ENCODE measurements around the gene PER2. TPM values are rescaled to one million over a fixed set of nuclear protein-coding genes. Genes with fewer than 3 reads are reported as not detected.

PER2 gene
- total RNA-seq, 1 donor from 2014 or later, result 14.0 TPM

DNA sequence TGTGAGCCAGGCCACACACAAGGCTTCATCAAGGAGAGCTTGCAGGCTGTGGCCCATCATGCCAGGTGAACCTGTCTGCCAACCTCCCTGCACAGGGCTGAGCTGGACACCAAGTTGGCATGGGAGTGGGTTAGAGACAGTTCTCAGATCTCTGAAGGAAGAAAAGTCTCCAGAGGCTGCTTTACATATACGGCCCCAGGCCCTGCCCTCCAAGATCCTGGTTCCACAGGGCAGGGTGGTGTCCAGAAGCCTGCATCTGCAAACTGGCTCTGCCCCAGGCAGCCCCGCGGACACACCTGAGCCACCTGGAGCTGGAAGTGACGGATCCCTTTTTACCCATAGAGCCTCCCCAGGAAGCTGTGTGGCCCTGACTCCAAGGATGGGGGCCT, 24.3 kb downstream of the PER2 start:
- Mint-ChIP-seq H3K27ac (no peak overlapping the region), H3K4me1 (ENCODE audit: unreplicated experiment) (peaks cover 15% of the 10 kb centered on the region), H3K27me3 (no peaks in the 10 kb centered on the region), H3K9me3 (no peaks in the 10 kb centered on the region), H3K4me3 (no peak overlapping the region), H3K36me3 (peaks cover 3% of the 10 kb centered on the region)
- TF ChIP-seq CTCF (conservative IDR thresholded peaks at IDR 0.05), result no peak
- no peak for DNase-seq (ENCODE audit: extremely low spot score, unreplicated experiment)

DNA sequence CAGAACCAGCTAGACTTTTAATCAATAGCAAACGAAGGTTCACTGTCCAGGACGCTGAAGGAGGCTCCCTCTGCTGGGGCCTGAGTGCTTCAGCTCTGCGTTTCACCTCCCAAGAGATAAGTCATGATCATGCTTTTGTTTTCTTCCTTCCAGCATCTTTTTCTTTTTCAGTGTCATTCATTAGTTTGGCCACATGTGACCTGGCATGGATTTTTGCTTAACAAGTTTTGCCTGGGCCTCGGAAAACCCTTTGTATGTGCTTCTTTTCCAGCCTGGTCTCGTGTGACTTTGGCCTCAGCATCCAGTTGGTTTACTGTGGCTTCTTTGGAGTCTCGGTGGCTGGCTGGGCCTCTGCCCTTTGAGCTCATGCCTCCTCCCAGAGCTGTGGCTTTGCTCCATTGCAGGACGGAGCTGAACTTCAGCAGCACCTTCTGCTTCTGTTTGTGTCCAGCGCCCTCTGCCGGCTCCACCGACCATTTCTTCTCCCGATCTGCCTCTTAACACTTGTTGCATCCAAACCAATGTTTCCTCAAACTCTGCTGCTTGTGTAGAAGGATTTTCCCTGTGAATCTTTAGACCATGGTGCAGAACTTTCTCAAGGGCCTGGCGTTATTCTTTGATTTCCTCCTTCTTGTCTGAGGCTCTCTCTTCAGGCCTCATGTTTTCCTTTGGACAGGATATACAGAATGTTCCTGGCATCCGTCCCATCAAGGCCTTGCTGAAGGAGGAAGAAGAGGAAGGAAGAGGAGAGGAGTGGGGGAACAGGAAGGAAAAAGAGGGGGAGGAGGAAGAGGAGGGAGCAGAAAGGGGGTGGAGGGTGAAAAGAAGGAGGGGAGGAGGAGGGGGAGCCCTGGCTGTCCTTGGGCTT, 25.0 kb downstream of the PER2 start:
- H3K4me3 Mint-ChIP-seq, result peak overlapping the region; percentile 41
- H3K4me1 Mint-ChIP-seq (ENCODE audit: unreplicated experiment), result peaks cover 15% of the 10 kb centered on the region
- H3K36me3 Mint-ChIP-seq, result peaks cover 3% of the 10 kb centered on the region
- DNase-seq (ENCODE audit: extremely low spot score, unreplicated experiment), result peak; percentile 85
- TF ChIP-seq CTCF (conservative IDR thresholded peaks at IDR 0.05), result peak; percentile 90
- no peaks in the 10 kb centered on the region for H3K9me3 Mint-ChIP-seq
- H3K27ac Mint-ChIP-seq, result peak overlapping the region; percentile 77
- no peaks in the 10 kb centered on the region for H3K27me3 Mint-ChIP-seq

DNA sequence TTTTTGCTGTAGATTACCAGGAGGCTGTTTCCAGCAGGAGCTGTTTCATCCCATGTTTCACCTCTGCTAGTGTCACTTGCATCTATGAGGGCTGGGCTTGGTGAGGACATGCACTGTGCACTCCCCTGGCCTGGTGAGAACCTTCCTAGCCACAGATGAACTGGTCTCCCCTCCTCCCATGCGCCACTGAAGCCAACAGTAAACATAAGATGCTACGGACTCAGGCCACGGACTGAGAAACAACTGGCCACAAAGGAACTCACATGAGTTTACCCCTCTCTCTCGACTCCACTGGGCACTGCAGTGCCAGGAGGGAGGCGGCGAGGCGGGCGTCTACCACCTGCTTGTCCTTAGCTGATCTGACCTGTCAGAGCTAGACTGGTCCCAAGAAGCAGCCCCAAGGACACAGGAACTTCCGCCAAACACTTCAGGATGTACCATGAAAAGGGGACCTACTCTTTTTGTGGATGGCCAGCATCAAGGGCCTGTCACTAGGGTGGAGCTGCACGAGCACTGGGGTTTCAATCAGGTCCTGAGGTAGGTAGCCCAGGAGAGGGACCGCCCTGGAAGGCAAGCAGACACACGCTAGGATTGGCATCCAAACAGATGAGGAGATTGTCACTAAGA, 25.8 kb downstream of the PER2 start:
- TF ChIP-seq CTCF (conservative IDR thresholded peaks at IDR 0.05), result no peak
- Mint-ChIP-seq H3K4me1 (ENCODE audit: unreplicated experiment) (peaks cover 15% of the 10 kb centered on the region), H3K27me3 (no peaks in the 10 kb centered on the region), H3K27ac (no peak overlapping the region), H3K36me3 (peaks cover 3% of the 10 kb centered on the region), H3K9me3 (no peaks in the 10 kb centered on the region), H3K4me3 (no peak overlapping the region)
- DNase-seq (ENCODE audit: extremely low spot score, unreplicated experiment), result no peak

DNA sequence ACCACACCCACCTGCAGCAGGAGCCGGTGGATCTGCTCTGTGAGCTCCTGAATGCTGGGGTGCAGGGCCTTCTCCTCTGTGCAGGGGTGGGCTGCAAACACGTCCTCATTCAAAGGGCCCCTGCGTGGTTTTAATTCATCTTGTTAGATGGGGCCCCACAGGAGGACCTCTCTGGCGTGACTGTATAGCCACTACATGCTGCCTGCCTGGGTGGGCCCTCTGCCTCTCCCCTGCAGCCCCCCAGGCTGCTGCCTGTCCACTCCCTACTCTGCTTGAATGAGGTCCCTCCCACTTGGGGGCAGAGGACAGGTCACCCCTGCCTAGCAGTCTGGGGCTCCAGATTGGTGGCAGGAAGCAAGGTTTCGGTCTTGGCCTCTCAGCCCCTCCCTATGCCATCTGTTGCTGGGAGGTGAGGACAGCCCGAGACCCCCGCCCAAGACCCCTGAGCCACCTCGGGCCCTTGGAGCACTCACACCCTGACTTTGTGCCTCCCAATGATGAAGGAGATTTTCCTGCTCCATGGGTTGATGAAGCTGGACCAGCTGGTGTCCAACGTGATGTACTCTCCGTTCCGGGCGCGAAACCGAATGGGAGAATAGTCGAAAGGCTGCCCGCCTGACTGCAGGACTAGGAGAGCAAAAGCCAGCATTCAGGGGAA, 26.6 kb downstream of the PER2 start:
- Mint-ChIP-seq H3K9me3 (no peaks in the 10 kb centered on the region), H3K4me1 (ENCODE audit: unreplicated experiment) (peaks cover 15% of the 10 kb centered on the region), H3K27ac (no peak overlapping the region), H3K4me3 (no peak overlapping the region), H3K36me3 (peaks cover 3% of the 10 kb centered on the region), H3K27me3 (no peaks in the 10 kb centered on the region)
- TF ChIP-seq CTCF (conservative IDR thresholded peaks at IDR 0.05), result no peak
- DNase-seq (ENCODE audit: extremely low spot score, unreplicated experiment), result no peak

- H3K36me3 Mint-ChIP-seq, result peaks cover 3% of the 10 kb centered on the region
- no peak overlapping the region for H3K27ac Mint-ChIP-seq
- H3K9me3 Mint-ChIP-seq, result no peaks in the 10 kb centered on the region
- no peaks in the 10 kb centered on the region for H3K27me3 Mint-ChIP-seq
- no peak overlapping the region for H3K4me3 Mint-ChIP-seq
- H3K4me1 Mint-ChIP-seq (ENCODE audit: unreplicated experiment), result peaks cover 15% of the 10 kb centered on the region
- no peak for DNase-seq (ENCODE audit: extremely low spot score, unreplicated experiment)
- no peak for TF ChIP-seq CTCF (conservative IDR thresholded peaks at IDR 0.05)
These were observed 27.5 kb downstream of the PER2 start for GRCh38 chr2:238260883-238261282.
